WI38 (cell line): ENCODE measurements around the gene MOCOS.

Experiments used
- H3K4me3 ChIP-seq: 2 replicates; pipeline ENCODE4 v1.5.1; 2011; ENCODE audit warnings: low read depth, mild to moderate bottlenecking, control low read depth, low read length
- TF ChIP-seq, protein P1 (sequence below): IDR thresholded peaks from 2 replicates; pipeline ENCODE4 v1.5.1; 2012; ENCODE audit warnings: low read depth, mild to moderate bottlenecking, control low read depth, low read length

Gene MOCOS

DNA sequence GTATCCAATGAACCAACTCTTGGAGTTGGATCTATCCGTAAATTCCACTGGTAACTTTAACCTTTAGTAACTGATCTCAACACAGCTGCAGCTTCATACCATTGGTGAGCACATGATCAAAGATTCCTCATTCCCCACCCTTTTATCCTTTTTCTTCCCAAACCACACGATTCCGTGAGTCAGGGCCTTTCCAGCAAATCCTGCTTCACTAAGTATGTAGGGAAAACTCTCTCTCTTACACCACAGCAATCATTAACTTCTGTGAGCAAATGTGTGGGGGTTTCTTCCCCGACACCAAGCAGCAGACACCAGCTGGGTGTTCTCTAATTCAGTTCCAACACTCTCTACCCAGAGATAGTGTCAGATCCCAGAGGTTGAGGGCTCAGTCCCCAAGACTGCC, 34.1 kb upstream of the MOCOS start:
- TF ChIP-seq, protein P1, sequence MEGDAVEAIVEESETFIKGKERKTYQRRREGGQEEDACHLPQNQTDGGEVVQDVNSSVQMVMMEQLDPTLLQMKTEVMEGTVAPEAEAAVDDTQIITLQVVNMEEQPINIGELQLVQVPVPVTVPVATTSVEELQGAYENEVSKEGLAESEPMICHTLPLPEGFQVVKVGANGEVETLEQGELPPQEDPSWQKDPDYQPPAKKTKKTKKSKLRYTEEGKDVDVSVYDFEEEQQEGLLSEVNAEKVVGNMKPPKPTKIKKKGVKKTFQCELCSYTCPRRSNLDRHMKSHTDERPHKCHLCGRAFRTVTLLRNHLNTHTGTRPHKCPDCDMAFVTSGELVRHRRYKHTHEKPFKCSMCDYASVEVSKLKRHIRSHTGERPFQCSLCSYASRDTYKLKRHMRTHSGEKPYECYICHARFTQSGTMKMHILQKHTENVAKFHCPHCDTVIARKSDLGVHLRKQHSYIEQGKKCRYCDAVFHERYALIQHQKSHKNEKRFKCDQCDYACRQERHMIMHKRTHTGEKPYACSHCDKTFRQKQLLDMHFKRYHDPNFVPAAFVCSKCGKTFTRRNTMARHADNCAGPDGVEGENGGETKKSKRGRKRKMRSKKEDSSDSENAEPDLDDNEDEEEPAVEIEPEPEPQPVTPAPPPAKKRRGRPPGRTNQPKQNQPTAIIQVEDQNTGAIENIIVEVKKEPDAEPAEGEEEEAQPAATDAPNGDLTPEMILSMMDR, result no peak
- H3K4me3 ChIP-seq, result no peak overlapping the region

GRCh38 chr18:36153771-36154170, 33.5 kb upstream of the MOCOS start:
- TF ChIP-seq, protein P1, result no peak
- H3K4me3 ChIP-seq, result no peak overlapping the region

GRCh38 chr18:36155851-36156757, 31.2 kb upstream of the MOCOS start:
- no peak overlapping the region for H3K4me3 ChIP-seq

DNA sequence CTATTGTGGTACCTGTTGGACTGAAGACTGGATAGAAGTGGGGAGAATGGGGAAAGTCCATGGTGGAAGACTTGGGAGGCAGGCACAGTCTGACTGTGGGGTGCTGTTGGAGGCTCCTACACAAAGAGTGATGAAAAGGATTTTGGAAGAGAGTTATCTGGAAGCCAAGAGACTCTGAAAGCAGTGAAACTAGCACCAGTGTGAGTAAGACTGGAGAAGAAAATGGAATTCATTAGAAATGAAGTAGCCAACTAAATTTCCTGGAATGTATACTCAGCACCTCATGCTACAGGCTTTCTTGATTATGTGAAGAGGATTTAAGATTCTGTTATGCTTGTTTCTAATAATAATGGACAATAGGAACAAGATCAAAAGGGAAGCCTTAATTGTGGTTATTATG, 29.9 kb upstream of the MOCOS start:
- H3K4me3 ChIP-seq, result no peak overlapping the region
- TF ChIP-seq, protein P1, result no peak

More at GRCh38 chr18:36155851-36156757, 31.2 kb upstream of the MOCOS start:
- TF ChIP-seq, protein P1, result no peak

DNA sequence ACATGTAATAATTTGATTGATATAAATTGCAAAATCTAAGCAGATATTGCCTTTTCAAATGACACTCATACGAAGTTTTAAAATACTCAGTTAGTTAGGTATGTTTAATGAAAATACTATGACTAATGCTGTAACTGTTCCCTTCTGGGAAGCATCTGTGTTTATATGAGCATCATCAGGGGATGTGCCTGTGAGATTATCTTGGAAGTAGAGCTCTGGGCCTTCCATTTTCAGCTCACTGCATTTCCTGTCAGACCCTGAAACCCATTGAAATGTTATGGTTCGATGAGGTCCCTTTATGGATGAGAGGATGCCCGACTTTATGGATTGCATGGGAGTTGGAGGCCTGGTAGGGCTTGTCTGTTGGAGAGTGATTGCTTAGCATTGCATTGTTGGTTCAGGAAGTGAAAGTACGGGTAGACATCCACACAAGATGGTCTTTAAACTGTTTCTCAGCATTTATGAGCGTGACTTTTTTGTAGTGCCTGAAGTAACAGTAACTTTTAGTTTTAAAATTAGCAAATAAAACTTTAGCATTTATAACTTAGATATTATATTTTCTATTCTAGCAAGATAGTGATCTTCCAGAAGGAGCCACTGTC, 28.9 kb upstream of the MOCOS start:
- TF ChIP-seq, protein P1, result no peak
- peak overlapping the region; percentile 5; the same call in 1 of the 2 replicates for H3K4me3 ChIP-seq

GRCh38 chr18:36160959-36161371, 26.3 kb upstream of the MOCOS start:
- no peak overlapping the region for H3K4me3 ChIP-seq

More at GRCh38 chr18:36160959-36161371, 26.3 kb upstream of the MOCOS start:
- TF ChIP-seq, protein P1, result no peak
